ENCODE results near the gene SPA17. TPM values are rescaled to one million over a fixed set of nuclear protein-coding genes. Genes with fewer than 3 reads are reported as not detected.
A peak's percentile ranks its signal among the peaks of the same experiment; 100 is the strongest.

SPA17 gene
- total RNA-seq, 1 donor from 2014 or later = 13.4 TPM

DNA sequence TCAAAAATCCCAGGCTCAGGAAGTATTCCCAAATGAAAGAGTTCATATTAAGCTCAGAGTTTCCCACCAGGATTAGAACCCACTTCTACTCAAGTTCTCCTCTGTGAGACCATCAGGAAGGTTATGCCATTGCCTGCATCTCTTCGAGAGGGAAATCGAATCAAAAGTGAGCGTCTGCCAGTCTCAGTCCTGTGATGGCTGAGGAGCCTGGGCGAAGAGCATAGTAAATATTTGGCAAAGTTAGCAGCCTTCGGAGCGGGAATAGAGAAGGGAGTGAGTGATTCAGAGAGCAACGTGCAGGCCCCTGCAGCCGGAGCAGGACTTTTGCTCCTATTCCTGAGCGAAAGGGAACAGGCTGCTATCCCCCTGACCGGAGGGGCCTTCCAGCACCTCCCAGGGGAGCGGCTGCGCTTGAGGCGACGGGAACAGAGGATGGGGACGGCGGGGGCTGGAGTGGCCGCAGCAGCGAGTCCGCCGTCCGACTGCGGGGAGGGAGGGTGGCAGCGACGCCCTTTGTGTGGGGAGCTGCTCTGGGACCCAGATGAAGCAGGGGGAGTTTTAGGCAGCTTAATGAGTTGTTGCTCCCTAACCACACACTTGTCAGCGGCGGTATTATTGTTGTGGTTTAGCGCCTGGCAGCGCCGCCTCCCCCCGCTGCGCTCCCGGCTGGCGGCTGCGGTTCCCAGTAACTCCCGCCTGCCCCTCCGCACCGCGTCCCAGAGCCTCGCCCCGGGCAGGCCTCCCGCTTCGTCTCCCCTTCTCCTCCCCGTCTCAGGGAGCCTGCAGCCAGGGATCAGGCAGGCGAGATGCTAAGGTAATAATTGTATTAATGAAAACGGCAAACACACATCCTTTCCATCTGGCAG lies 44.3 kb downstream of the SPA17 start:
- Mint-ChIP-seq H3K4me1 (ENCODE audit: unreplicated experiment) (peaks cover 17% of the 10 kb centered on the region), H3K36me3 (no peaks in the 10 kb centered on the region), H3K27me3 (peaks cover 88% of the 10 kb centered on the region), H3K27ac (no peak overlapping the region), H3K9me3 (no peaks in the 10 kb centered on the region), H3K4me3 (peak overlapping the region; percentile 83)
- TF ChIP-seq, protein P1, sequence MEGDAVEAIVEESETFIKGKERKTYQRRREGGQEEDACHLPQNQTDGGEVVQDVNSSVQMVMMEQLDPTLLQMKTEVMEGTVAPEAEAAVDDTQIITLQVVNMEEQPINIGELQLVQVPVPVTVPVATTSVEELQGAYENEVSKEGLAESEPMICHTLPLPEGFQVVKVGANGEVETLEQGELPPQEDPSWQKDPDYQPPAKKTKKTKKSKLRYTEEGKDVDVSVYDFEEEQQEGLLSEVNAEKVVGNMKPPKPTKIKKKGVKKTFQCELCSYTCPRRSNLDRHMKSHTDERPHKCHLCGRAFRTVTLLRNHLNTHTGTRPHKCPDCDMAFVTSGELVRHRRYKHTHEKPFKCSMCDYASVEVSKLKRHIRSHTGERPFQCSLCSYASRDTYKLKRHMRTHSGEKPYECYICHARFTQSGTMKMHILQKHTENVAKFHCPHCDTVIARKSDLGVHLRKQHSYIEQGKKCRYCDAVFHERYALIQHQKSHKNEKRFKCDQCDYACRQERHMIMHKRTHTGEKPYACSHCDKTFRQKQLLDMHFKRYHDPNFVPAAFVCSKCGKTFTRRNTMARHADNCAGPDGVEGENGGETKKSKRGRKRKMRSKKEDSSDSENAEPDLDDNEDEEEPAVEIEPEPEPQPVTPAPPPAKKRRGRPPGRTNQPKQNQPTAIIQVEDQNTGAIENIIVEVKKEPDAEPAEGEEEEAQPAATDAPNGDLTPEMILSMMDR (conservative IDR thresholded peaks at IDR 0.05) = no peak
- DNase-seq (ENCODE audit: extremely low spot score, unreplicated experiment) = no peak

DNA sequence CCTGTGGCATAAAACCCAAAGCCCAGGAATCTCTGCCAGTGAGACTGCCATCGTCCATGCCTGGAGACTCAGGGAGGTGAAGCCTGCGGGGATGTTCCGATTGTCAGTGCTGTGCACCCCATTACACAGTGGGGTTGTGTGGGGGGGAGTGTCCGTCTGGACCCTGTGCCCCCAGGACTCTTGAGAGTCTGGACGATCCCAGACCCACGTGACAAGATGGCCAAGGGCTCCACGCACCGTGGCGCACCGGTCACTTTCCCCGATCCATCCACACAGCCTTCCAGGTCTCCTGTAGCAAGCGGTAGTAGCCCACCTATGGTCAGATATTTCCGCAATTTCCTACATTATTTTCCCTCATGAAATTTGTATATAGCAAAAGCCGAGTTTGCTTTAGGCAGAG lies 45.1 kb downstream of the SPA17 start:
- Mint-ChIP-seq H3K27ac (no peak overlapping the region), H3K27me3 (peaks cover 92% of the 10 kb centered on the region), H3K9me3 (no peaks in the 10 kb centered on the region), H3K4me1 (ENCODE audit: unreplicated experiment) (peaks cover 17% of the 10 kb centered on the region), H3K36me3 (no peaks in the 10 kb centered on the region), H3K4me3 (peak overlapping the region; percentile 83)
- no peak for DNase-seq (ENCODE audit: extremely low spot score, unreplicated experiment)
- TF ChIP-seq, protein P1 (conservative IDR thresholded peaks at IDR 0.05) = no peak

DNA sequence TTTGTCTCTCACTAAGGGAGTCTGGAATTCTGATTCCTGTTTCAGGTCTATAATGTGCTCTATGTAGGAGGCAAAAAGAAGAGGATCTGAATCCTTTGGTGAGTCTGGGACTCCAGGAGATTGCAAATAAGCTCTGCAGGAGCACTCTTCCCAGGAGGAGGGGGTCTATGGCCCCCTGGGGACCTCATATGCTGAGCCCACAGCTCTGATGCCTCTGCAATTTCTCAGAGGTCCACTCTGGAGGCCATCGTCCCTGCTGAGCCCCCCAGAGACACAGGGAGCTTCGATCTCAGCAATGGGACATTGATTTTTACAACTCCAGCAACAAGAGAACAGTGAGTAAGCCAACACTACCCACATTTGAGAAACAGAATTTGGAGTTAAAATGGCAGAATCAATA lies 45.8 kb downstream of the SPA17 start:
- Mint-ChIP-seq H3K9me3 (no peaks in the 10 kb centered on the region), H3K27ac (no peak overlapping the region), H3K4me1 (ENCODE audit: unreplicated experiment) (peaks cover 23% of the 10 kb centered on the region), H3K4me3 (peak overlapping the region; percentile 83), H3K27me3 (peaks cover 92% of the 10 kb centered on the region), H3K36me3 (no peaks in the 10 kb centered on the region)
- no peak for DNase-seq (ENCODE audit: extremely low spot score, unreplicated experiment)
- TF ChIP-seq, protein P1 (conservative IDR thresholded peaks at IDR 0.05) = no peak

DNA sequence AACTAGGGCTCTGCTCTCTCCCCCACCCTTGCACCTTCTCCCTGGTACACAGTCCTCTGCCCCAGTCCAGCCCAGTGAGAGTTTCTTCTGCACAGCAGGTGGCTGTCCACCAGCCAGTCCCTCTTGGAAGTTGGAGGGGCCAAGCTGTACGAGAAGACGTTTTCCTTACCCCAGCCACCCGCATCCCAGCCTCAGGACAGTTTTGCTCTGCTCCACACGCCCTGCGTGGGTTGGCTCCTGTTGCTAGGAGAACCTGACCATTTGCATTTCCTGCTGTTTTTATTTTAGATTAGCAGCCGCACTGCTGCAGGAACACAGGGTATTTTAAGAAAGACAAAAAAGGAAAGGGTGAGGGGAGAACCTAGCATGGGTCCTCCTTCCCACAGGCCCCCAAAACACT lies 48.5 kb downstream of the SPA17 start:
- H3K4me3 Mint-ChIP-seq = no peak overlapping the region
- peaks cover 88% of the 10 kb centered on the region for H3K27me3 Mint-ChIP-seq
- TF ChIP-seq, protein P1 (conservative IDR thresholded peaks at IDR 0.05) = no peak
- no peak overlapping the region for H3K27ac Mint-ChIP-seq
- peaks cover 38% of the 10 kb centered on the region for H3K4me1 Mint-ChIP-seq (ENCODE audit: unreplicated experiment)
- H3K9me3 Mint-ChIP-seq = no peaks in the 10 kb centered on the region
- no peaks in the 10 kb centered on the region for H3K36me3 Mint-ChIP-seq
- no peak for DNase-seq (ENCODE audit: extremely low spot score, unreplicated experiment)

DNA sequence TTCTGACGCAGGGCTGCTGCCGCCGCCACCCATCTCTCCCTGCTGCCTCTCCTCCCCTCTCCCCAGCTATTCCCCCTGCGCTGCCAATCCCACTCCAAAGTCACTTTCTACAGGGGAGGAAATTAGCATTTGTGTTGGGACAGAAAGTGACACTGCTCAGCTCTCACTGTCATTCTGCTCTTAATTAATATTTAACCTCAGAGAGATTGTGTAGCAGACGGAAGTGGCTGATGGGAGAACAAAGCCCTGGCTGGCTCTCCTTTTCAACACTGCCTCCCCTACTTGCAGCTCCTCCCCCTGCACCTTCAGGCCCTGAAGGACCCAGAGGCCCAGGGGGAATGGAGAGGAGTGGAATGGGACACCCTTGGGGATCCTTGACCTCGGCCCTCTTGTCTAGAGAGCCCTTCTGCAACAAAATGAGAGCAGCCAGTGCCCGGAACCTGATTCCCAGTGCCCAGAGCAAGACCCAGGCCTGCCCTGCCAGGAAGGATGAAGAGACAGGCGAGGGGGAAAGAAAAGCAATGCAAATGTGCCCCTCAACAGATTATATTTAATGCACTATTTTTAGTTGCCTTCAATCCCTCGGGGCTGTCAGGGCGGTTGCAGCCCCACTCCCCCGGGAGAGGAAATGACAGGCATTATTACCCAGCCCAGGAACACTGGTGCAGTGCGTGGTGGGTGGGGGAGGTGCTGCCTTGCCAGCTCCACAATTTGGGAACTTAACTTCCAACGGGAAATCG lies 51.4 kb downstream of the SPA17 start:
- Mint-ChIP-seq H3K36me3 (no peaks in the 10 kb centered on the region), H3K27ac (no peak overlapping the region), H3K4me1 (ENCODE audit: unreplicated experiment) (peaks cover 33% of the 10 kb centered on the region), H3K9me3 (no peaks in the 10 kb centered on the region), H3K4me3 (peak overlapping the region; percentile 39), H3K27me3 (peaks cover 61% of the 10 kb centered on the region)
- no peak for DNase-seq (ENCODE audit: extremely low spot score, unreplicated experiment)
- TF ChIP-seq, protein P1 (conservative IDR thresholded peaks at IDR 0.05) = no peak

Data from type B pancreatic cell (in vitro differentiated cells).